HepG2 (cell line): ENCODE results near the gene MRI1. TPM values are rescaled to one million over a fixed set of nuclear protein-coding genes. Genes with fewer than 3 reads are reported as not detected.

Experiments
- DNMT3B ChIP-seq: conservative IDR thresholded peaks from 2 replicates; pipeline ENCODE4 v1.6.1; 2016; ENCODE audit warnings: missing biosample characterization, control low read depth
- FOXP4 ChIP-seq: sonication (generic); formaldehyde crosslinking; IDR thresholded peaks from 2 replicates; pipeline ENCODE4 v1.4.0; 2020; ENCODE audit warnings: missing genetic modification reagents
- KLF13 ChIP-seq: sonication (generic); formaldehyde crosslinking; IDR thresholded peaks from 2 replicates; pipeline ENCODE4 v1.4.0; 2020; ENCODE audit warnings: mild to moderate bottlenecking, missing genetic modification reagents
- NFYC ChIP-seq: IDR thresholded peaks from 2 replicates; pipeline ENCODE4 v1.6.1; 2016; ENCODE audit warnings: missing genetic modification reagents, missing compliant biosample characterization
- NR2C2 ChIP-seq: sonication (generic); formaldehyde crosslinking; IDR thresholded peaks from 2 replicates; pipeline ENCODE4 v1.4.0; 2020; ENCODE audit warnings: missing genetic modification reagents, mild to moderate bottlenecking, moderate library complexity, borderline replicate concordance
- ZIK1 ChIP-seq: sonication (generic); formaldehyde crosslinking; IDR thresholded peaks from 2 replicates; pipeline ENCODE4 v1.5.0; 2020; ENCODE audit warnings: mild to moderate bottlenecking, low read depth, missing genetic modification reagents, borderline replicate concordance
- ZNF235 ChIP-seq: sonication (generic); formaldehyde crosslinking; IDR thresholded peaks from 2 replicates; pipeline ENCODE4 v1.8.1; 2023; ENCODE audit warnings: mild to moderate bottlenecking, missing genetic modification reagents, borderline replicate concordance
- ZNF709 ChIP-seq: sonication (generic); formaldehyde crosslinking; IDR thresholded peaks from 2 replicates; pipeline ENCODE4 v1.5.0; 2020; ENCODE audit warnings: mild to moderate bottlenecking, missing genetic modification reagents
- ZNF781 ChIP-seq: sonication (generic); formaldehyde crosslinking; IDR thresholded peaks from 2 replicates; pipeline ENCODE4 v1.5.1; 2020; ENCODE audit warnings: borderline replicate concordance, mild to moderate bottlenecking, missing genetic modification reagents; ENCODE audit errors: not compliant biosample characterization
- ZNF800 ChIP-seq: sonication (generic); formaldehyde crosslinking; IDR thresholded peaks from 2 replicates; pipeline ENCODE4 v1.4.0; 2020; ENCODE audit warnings: missing genetic modification reagents
- polyA plus RNA-seq, 8 experiments: library from polyadenylated mRNA; depleted of rRNA in 3 of 8; stranded (reverse) in 7 of 8; unstranded in 1 of 8; fragments of >200 nt; fragmentation: Illumina TruSeq in 4 of 8; extraction: Trizol in 4 of 8; gene quantifications; 2 replicates each; pipeline versions ENCODE4 v1.2.1 to v1.2.3, GENCODE V29; 2011 to 2016; ENCODE audit warnings: low read depth in 4 of 8, missing spikeins in 1 of 8, mixed read lengths in 1 of 8; ENCODE audit not compliant: insufficient read depth in 1 of 8
- total RNA-seq, 5 experiments: library from RNA; depleted of rRNA; stranded (reverse); fragments of >200 nt; fragmentation: Illumina TruSeq; extraction: Trizol; gene quantifications; 2 replicates each; pipeline ENCODE4 v1.2.3, GENCODE V29; 2016; ENCODE audit warnings: low read depth in 1 of 5
- TF ChIP-seq, protein P1 (sequence below): sonication (generic); formaldehyde crosslinking; IDR thresholded peaks from 2 replicates; pipeline ENCODE4 v1.5.1; 2020; ENCODE audit warnings: mild to moderate bottlenecking, missing genetic modification reagents
- TF ChIP-seq, protein P2 (sequence below): sonication (generic); formaldehyde crosslinking; IDR thresholded peaks from 2 replicates; pipeline ENCODE4 v1.4.0; 2020; ENCODE audit warnings: missing genetic modification reagents, mild to moderate bottlenecking, borderline replicate concordance
- TF ChIP-seq, protein P3 (sequence below): sonication (generic); formaldehyde crosslinking; IDR thresholded peaks from 2 replicates; pipeline ENCODE4 v1.4.0; 2020; ENCODE audit warnings: mild to moderate bottlenecking, missing genetic modification reagents
- TF ChIP-seq, protein P4 (sequence below): sonication (generic); formaldehyde crosslinking; IDR thresholded peaks from 2 replicates; pipeline ENCODE4 v1.8.0; 2022; ENCODE audit warnings: mild to moderate bottlenecking, missing genetic modification reagents; ENCODE audit not compliant: insufficient replicate concordance

MRI1 gene
- total and polyA plus RNA-seq, 2 of the 13 experiments (the other 11 are each of a cell fraction or from before 2014, with no cell fraction given): 20.1 to 20.6 TPM

- TF ChIP-seq, protein P1, sequence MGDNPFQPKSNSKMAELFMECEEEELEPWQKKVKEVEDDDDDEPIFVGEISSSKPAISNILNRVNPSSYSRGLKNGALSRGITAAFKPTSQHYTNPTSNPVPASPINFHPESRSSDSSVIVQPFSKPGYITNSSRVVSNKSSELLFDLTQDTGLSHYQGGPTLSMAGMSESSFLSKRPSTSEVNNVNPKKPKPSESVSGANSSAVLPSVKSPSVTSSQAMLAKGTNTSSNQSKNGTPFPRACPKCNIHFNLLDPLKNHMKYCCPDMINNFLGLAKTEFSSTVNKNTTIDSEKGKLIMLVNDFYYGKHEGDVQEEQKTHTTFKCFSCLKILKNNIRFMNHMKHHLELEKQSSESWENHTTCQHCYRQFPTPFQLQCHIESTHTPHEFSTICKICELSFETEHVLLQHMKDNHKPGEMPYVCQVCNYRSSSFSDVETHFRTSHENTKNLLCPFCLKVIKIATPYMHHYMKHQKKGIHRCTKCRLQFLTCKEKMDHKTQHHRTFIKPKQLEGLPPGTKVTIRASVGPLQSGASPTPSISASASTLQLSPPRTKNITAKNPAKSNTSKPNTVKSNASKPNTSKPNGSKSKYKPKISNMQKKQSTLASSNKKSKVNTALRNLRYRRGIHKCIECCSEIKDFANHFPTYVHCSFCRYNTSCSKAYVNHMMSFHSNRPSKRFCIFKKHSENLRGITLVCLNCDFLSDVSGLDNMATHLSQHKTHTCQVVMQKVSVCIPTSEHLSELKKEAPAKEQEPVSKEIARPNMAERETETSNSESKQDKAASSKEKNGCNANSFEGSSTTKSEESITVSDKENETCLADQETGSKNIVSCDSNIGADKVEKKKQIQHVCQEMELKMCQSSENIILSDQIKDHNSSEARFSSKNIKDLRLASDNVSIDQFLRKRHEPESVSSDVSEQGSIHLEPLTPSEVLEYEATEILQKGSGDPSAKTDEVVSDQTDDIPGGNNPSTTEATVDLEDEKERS (CRISPR knock-in tag): peak; percentile 79
- TF ChIP-seq ZNF781 (CRISPR knock-in tag) (peak; percentile 27), FOXP4 (CRISPR knock-in tag) (peak; percentile 71), ZNF235 (CRISPR knock-in tag) (no peak), ZNF800 (CRISPR knock-in tag) (peak; percentile 60; the same call in 1 of the 2 replicates), ZIK1 (CRISPR knock-in tag) (peak; percentile 62; the same call in 1 of the 2 replicates), NFYC (CRISPR knock-in tag) (peak; percentile 95), NR2C2 (CRISPR knock-in tag) (peak; percentile 53; the same call in 1 of the 2 replicates), KLF13 (CRISPR knock-in tag) (no peak), ZNF709 (no peak), DNMT3B (CRISPR knock-in tag) (no peak)
- TF ChIP-seq, protein P2, sequence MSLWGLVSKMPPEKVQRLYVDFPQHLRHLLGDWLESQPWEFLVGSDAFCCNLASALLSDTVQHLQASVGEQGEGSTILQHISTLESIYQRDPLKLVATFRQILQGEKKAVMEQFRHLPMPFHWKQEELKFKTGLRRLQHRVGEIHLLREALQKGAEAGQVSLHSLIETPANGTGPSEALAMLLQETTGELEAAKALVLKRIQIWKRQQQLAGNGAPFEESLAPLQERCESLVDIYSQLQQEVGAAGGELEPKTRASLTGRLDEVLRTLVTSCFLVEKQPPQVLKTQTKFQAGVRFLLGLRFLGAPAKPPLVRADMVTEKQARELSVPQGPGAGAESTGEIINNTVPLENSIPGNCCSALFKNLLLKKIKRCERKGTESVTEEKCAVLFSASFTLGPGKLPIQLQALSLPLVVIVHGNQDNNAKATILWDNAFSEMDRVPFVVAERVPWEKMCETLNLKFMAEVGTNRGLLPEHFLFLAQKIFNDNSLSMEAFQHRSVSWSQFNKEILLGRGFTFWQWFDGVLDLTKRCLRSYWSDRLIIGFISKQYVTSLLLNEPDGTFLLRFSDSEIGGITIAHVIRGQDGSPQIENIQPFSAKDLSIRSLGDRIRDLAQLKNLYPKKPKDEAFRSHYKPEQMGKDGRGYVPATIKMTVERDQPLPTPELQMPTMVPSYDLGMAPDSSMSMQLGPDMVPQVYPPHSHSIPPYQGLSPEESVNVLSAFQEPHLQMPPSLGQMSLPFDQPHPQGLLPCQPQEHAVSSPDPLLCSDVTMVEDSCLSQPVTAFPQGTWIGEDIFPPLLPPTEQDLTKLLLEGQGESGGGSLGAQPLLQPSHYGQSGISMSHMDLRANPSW (CRISPR knock-in tag): no peak
- TF ChIP-seq, protein P3, sequence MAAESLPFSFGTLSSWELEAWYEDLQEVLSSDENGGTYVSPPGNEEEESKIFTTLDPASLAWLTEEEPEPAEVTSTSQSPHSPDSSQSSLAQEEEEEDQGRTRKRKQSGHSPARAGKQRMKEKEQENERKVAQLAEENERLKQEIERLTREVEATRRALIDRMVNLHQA (CRISPR knock-in tag): no peak
- TF ChIP-seq, protein P4, sequence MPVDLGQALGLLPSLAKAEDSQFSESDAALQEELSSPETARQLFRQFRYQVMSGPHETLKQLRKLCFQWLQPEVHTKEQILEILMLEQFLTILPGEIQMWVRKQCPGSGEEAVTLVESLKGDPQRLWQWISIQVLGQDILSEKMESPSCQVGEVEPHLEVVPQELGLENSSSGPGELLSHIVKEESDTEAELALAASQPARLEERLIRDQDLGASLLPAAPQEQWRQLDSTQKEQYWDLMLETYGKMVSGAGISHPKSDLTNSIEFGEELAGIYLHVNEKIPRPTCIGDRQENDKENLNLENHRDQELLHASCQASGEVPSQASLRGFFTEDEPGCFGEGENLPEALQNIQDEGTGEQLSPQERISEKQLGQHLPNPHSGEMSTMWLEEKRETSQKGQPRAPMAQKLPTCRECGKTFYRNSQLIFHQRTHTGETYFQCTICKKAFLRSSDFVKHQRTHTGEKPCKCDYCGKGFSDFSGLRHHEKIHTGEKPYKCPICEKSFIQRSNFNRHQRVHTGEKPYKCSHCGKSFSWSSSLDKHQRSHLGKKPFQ (CRISPR knock-in tag): no peak
Observed at GRCh38 chr19:13794757-13795589, 30.7 kb downstream of the MRI1 start, which contains the start of gene ZSWIM4 (continued).
